NCI-H2029 treated with DMSO at 0.1 percent for 48 hours (cell line): ENCODE data around the gene ZNF516.

ENCODE experiments used
- DNase-seq: peaks from one replicate; lab custom pipeline; 2025; lab: John Stamatoyannopoulos, UW

Gene ZNF516

DNA sequence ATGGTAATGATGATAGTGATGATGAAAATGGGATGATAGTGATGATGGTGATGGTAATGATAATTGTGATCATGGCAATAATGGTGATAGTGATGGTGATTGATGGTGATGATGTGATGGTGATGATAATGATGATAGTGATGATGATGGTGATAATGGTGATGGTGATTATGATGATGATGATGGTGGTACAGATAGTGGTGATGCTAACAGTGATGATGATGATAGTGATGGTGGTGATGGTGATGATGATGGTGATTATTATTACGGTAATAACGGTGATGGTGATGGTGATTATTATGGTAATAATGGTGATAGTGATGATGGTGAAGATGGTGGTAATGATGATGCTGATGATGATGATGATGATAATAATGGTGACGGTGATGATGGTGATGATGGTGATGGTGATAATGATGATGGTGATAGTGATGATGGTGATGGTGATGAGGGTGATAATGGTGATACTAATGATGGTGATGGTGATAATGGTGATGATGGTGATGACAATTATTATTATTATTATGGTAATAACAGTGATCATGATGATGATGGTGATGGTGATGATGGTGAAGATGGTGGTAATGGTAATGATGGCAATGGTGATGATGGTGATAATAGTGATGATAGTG, 151.0 kb downstream of the ZNF516 start:
- DNase-seq = no peak

DNA sequence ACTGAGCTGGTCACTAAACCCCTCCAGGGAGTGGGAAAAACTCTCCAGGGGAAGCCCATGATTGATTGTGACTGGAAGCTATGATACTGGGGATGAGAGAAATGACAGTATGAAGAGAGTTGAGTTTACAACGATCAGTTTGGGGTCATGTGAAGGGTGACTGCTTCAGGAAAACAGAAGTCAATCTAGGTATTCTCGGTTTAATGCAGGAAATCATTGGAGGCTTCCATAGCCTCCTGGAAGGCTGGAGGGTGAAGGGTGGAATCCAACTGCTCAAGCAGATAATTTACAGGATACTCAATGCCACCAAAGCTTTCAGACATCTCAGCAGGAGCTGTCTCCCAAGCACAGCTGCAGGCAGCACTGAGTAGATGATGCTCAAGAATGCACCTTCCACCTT, 154.6 kb downstream of the ZNF516 start:
- DNase-seq = no peak

DNA sequence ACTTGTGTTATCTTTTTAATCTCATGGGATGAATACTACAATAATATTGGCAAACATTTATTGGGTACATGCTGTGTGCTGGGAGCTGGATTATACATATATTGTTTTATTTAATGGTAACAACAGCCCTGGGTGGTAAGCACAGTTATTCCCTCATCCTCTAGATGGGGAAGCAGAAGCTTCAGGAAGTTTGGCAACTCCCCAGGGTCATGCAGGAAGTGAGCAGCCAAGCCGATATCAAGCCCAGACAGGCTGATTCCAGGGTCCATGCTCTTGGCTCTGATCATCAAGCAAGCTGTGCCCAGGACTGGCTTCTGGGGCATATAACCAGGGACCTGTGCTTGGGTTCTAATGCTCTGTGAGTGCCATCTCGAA, 155.8 kb downstream of the ZNF516 start:
- no peak for DNase-seq

DNA sequence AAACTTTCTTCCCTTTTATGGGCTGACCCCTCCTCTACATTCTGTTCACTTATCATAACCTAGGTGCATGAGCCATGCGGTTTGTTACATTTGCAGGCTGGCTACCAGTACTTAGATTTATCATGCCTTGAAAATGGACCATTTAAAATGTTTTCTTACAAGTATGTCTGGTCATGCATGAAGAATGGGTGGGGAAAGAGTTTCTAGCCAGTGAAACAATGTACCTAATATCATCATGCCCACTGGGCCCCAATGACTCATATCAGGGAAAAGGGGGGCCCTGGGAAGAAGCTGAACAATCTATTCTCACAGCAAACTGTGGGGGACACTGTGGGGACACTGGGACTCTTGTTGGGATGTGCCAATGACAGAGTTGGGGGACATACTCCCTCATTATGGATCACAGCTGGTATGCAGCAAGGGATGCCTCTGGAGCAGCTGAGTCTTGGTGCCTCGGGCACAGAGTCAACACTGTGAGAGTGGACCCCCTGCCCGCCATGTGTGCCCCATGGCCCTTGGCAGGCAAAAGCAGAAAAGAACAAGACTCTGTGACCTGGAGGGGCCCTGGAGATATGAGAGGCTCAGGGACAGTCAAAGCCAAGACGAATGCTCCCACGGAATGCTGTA, 156.3 kb downstream of the ZNF516 start:
- no peak for DNase-seq

DNA sequence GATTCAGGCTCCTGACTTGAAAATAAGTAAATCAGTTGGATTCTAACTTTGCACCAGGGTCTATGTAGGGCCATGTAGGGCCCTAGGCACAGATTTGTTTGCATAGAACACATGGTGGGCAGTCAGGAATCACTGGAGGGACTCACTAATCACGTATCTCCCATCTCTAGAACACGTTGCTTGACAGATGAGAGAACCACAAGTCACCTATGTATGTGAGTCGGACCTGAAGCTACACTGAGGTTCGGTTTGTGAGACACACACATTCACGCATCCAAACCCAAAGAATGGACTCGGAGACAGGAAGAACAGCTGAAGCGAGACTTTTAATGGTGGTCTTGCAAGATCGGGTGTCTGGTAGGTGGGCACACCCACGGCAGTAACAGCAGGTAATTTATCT, 157.0 kb downstream of the ZNF516 start:
- DNase-seq = no peak

DNA sequence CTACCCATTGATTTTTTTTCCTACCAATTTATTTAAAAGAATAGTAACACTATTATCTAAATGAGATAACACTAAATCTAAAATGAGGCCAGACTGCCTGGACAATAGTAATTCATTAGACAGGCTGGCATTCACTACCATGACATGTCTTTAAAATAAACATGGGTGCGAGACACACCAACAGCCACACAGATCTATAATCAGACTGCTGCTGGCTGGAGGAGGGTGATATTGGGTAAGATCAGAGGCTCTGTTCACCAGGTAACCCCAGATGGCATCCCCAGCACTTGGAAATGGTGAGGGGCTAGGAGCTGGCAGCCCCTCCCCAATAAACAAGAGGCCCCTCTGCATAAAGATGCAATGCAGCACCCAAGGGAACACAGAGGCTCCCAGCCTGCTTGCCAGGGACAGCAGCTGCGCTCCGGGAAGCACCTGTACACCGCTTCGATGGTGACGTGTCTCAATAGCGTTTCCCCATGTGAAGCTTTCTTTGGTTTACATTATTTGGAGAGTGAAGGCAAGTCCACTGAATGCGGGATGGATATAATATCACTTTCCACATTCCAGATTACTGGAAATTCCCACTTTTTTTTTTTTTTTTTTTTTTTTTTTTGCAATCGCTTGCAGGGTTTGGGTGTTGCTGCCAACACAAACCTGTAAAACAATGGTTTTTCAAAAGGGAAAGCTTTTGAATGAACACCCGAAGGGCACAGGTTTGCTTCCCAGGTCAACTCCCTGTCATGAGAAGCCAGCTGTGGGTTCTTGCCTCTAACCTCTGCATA, 159.0 kb downstream of the ZNF516 start:
- no peak for DNase-seq

DNA sequence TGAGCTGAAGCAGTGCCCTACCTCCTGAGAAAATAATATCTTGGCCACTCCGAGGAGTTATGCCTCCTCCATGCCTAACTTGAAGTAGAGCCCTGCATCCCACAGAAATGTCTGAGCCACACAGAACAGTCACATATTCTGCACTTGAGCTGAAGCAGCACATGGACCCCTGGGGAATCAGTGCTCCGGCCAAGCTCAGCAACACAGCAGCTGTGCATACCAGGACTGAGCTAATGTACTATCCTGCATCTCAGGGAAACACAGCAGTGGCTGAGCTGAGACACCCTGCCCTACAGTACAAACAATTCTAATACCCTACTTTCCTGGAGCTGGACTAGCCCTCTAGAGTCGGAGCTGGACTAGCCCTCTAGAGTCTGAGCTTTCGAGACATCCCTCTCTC, 166.9 kb downstream of the ZNF516 start:
- no peak for DNase-seq

DNA sequence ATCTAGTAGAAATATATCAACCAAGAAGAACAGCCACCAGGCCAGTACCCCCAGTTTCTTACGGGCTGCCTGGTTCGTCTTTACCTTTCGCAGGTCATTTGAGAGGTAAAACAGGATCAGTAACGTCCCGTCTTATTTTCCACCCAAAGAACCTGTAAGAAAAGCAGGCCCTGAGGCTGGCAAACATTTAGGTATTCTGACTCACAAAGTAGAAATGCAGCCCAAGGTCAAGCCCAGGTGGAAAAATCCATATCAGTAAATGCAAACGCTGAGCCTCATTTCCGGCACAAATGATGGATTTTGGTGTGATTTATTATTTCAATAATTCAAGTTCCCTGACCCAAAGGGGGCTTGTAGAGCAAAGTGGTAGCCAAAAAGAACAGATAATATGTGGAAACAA, 171.2 kb downstream of the ZNF516 start:
- no peak for DNase-seq

DNA sequence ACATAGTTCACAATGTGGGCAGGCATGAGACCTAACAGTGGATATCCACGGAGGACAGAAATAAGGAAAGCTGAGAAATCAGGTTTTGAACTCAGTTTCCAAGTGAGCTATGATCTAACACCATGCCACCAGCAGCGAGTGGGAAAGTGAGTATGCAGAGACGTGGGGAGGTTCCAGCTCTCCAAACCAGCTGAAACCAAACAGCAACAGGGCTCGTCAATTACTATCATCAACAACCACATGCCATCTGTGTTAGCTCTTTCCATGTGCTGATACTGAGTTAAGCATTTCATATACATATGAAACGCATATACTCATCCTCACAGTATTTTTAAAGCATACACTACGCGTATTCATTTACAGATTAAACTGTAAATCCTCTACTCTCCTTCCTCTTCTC, 172.4 kb downstream of the ZNF516 start:
- no peak for DNase-seq

DNA sequence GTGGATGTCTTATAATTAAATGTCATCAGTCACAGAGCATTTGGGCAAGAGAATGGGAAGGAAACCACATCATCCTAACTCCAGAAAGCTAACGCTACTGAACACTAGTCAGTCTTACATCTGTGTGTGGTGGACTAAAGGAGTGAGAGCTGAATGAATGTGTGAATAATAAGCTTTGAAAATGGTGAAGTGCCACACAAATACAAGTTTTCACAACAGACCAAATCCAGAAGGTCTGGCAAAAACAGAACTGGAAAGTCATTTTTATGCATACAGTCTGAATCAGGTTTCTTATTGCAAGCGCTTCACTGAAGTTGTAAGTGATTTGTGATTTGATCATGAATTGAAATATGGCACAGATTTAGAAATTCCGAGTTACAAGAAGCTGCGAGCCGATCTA, 175.7 kb downstream of the ZNF516 start:
- no peak for DNase-seq

DNA sequence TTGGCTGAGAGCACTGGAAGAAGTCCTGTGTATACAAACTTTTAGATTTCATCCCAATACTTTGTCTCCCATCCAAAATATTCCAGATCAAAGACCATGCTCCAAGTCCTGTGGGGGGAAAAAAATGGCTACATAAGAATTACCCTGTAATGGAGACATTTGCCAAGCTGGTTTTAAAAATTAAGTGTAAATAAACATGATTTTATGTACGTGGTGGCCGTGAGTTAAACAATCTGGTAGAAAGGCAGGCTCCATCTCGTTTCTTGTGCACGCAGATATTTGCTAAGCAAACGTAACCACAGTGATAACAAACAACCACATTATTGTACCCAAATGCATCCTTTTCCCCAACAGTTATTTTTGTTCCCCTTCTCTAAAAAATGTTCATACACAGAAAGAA, 176.4 kb downstream of the ZNF516 start:
- no peak for DNase-seq

DNA sequence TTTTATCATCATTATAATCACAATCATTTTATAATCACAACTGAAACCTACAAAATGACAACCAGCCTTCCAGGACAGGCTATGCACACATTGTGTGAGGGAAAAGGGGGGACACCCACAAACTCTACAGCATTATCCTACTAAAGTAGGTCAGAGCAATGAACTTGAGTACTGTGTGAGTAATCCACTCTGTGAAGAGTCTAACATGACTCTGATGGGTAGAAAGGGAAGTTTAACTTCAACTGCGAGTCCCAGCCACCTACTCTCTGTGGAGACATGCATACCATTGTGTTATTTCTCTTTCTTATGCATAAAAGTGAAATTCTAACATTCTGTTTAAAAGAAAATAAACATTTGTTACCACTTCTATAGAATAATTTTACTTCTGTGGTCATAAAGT, 177.9 kb downstream of the ZNF516 start:
- DNase-seq = no peak

DNA sequence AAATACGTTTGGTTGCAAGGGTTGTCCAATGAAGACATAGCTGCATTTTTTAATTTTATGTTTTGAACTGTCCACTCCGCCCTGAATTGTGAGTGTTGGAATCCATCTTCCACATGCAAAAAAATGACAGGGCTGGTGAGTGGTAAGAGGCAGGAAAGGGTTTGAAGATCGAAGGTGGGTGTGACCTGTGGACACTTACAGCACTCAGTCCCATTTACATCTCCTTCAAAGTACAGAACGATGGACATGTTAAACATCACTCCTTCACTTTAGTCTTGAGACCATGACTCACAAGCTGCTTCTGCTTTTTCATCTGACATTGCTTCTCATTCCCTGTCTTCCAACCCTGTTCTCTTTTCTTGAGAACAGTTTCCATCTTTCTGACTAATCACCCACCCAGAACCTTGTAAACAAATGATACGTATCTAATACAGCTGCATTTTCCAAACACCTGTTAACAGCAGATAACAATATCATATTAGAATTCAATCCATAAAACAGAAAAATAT, 179.3 kb downstream of the ZNF516 start:
- DNase-seq = no peak

DNA sequence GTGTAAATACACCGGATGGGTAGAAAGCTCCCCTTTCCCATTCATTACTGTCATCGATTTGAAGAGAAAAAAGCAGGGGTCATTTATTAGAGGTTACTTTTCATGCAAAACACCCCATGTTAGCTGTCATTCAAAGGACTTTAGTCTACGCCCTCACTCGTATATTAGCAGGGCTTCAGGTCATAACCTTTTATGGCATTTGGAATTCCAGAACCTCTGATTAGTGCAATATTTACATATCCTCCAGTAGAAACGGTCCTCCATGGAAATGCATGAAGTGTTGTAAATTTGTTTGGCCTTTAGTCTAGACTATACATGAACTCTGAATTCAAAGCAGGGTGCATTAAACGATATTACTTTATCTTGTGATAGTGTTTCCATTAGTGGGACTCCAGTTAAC, 180.5 kb downstream of the ZNF516 start:
- no peak for DNase-seq

DNA sequence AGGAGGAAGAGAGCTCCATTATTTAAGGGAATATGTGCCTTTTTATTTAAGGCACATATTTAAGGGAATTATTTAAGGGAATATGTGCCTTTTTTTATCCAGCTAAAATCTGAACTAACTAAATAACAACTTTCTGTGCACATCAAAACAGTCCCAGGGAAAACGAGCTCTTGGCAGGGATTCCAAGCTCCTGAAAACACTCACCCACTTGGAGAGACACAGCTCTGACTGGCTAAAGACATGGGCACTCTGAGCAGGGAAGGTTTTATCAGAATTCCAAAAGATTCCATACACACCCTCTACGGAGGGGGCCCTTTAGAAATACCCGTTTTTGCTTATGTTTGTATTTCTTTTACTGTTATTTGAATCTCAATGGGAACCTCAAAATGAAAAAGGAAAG, 181.0 kb downstream of the ZNF516 start:
- no peak for DNase-seq
